Caco-2 (cell line): Measurements from ENCODE around the gene ARHGEF4. TPM values are rescaled to one million over a fixed set of nuclear protein-coding genes. Genes with fewer than 3 reads are reported as not detected.

Experiments used
- BruUV-seq: library from RNA; stranded (reverse); fragments of 400-500 nt; replicated peaks from 2 replicates; lab custom pipeline; 2021; lab: Mats Ljungman, UMichigan
- CTCF ChIA-PET: fragments of 300-600 bp; sonication (Branson Sonifier 250); formaldehyde crosslinking; loops from one replicate; lab custom pipeline; 2022; ENCODE audit warnings: antibody characterized with exemption; lab: Charles Lee
- POLR2A ChIA-PET: fragments of 300-600 bp; sonication (Branson Sonifier 250); formaldehyde crosslinking; loops from one replicate; lab custom pipeline; 2022; ENCODE audit warnings: antibody characterized with exemption; lab: Charles Lee
- DNase-seq, 2 experiments: peaks; one replicate each; pipeline versions ENCODE4 v3.0.0 to v3.0.0-alpha.2; 2020 to 2022
- H3K27me3 ChIP-seq: replicated peaks from 2 replicates; pipeline ENCODE4 v1.6.0; 2011; ENCODE audit warnings: low read length; ENCODE audit not compliant: control insufficient read depth, insufficient read depth
- H3K36me3 ChIP-seq: 2 replicates; pipeline ENCODE4 v1.5.1; 2011; ENCODE audit warnings: low read length; ENCODE audit not compliant: control insufficient read depth, insufficient read depth
- H3K4me1 ChIP-seq: fragments of 250-450 bp; sonication (Bioruptor Pico); 2 replicates; pipeline ENCODE4 v1.5.1; 2020; ENCODE audit warnings: mild to moderate bottlenecking
- H3K4me3 ChIP-seq: 2 replicates; pipeline ENCODE4 v1.5.1; 2011; ENCODE audit warnings: low read depth, mild to moderate bottlenecking, control low read depth, low read length
- H3K9me3 ChIP-seq: fragments of 250-450 bp; sonication (Bioruptor Pico); 2 replicates; pipeline ENCODE4 v1.5.1; 2020; ENCODE audit warnings: mild to moderate bottlenecking, moderate library complexity
- H3K27ac Mint-ChIP-seq: one replicate; pipeline ENCODE4 v1.8.0; 2022; ENCODE audit warnings: mixed read lengths; ENCODE audit not compliant: unreplicated experiment
- H3K27me3 Mint-ChIP-seq: one replicate; pipeline ENCODE4 v1.8.0; 2022; ENCODE audit warnings: mixed read lengths; ENCODE audit not compliant: insufficient read depth, unreplicated experiment
- H3K36me3 Mint-ChIP-seq: one replicate; pipeline ENCODE4 v1.8.0; 2022; ENCODE audit warnings: mild to moderate bottlenecking, mixed read lengths; ENCODE audit not compliant: insufficient read depth, unreplicated experiment
- H3K4me1 Mint-ChIP-seq: one replicate; pipeline ENCODE4 v1.8.0; 2022; ENCODE audit warnings: low read depth, mixed read lengths; ENCODE audit not compliant: unreplicated experiment
- H3K4me3 Mint-ChIP-seq: one replicate; pipeline ENCODE4 v1.8.0; 2022; ENCODE audit warnings: mild to moderate bottlenecking, moderate library complexity, mixed read lengths; ENCODE audit not compliant: unreplicated experiment
- H3K9me3 Mint-ChIP-seq: one replicate; pipeline ENCODE4 v1.8.0; 2022; ENCODE audit warnings: mixed read lengths; ENCODE audit not compliant: unreplicated experiment
- intact Hi-C: fragments of 100-400 bp; cut with micrococcal nuclease; formaldehyde crosslinking; loops from one replicate; pipeline ENCODE4 v1.10.0; 2022; ENCODE audit not compliant: unreplicated experiment
- total RNA-seq: library from RNA; stranded (reverse); gene quantifications from 2 replicates; pipeline ENCODE4 v1.2.3, GENCODE V29; 2022
- TF ChIP-seq, protein P1 (sequence below), 2 experiments: fragments of 200-600 bp in 1 of 2; IDR thresholded peaks; 1 replicate in 1 of 2; 2 replicates in 1 of 2; pipeline versions ENCODE4 v1.5.1 to v1.8.0; 2011 to 2022; ENCODE audit warnings: antibody characterized with exemption in 1 of 2, control low read depth in 1 of 2, inconsistent platforms in 1 of 2, low read depth in 1 of 2, low read length in 1 of 2, mild to moderate bottlenecking in 1 of 2, moderate library complexity in 1 of 2; ENCODE audit not compliant: insufficient read depth in 1 of 2, severe bottlenecking in 1 of 2, unreplicated experiment in 1 of 2

ARHGEF4 gene
- total RNA-seq, 1 experiment from 2014 or later: 1.8 TPM

DNA sequence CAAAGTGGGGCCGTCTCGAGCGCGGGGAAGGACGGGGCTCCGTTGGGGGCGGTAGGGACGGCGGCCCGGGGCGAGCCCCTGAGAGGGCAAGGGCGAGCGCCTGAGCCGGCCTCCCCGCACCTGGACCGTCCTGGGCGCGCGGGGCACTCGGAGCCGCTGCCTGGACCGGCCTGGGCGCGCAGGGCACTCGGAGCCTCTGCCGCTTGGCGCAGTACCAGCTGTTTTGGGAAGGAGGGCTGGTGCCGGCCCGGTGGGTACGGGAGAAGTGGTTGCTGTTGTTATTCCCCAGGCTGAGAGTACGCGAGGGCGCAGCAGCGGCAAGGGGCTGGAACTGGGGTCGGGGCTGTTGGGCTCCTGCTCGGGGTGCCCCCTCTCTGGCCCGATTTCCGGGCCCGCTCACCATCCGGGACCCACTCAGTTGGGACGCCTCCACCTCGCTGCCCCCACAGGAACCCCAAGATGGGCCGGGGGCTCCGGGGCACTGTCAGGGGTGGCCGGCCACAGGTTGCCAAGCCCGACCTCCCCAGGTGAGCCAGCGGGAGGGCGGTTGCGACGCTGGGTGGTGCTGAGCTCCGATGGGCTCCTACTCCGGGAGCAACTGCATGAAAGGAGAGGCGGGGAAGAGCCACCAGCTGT is 579 bp downstream of the ARHGEF4 start:
- H3K9me3 ChIP-seq: no peaks in the 10 kb centered on the region
- ChIA-PET CTCF (no interaction called here), POLR2A (no interaction called here)
- no TSS peak for BruUV-seq
- TF ChIP-seq, protein P1, sequence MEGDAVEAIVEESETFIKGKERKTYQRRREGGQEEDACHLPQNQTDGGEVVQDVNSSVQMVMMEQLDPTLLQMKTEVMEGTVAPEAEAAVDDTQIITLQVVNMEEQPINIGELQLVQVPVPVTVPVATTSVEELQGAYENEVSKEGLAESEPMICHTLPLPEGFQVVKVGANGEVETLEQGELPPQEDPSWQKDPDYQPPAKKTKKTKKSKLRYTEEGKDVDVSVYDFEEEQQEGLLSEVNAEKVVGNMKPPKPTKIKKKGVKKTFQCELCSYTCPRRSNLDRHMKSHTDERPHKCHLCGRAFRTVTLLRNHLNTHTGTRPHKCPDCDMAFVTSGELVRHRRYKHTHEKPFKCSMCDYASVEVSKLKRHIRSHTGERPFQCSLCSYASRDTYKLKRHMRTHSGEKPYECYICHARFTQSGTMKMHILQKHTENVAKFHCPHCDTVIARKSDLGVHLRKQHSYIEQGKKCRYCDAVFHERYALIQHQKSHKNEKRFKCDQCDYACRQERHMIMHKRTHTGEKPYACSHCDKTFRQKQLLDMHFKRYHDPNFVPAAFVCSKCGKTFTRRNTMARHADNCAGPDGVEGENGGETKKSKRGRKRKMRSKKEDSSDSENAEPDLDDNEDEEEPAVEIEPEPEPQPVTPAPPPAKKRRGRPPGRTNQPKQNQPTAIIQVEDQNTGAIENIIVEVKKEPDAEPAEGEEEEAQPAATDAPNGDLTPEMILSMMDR (IDR thresholded peaks at IDR 0.05; ENCODE audit: insufficient read depth in 1 of 2, low read depth in 1 of 2, low read length in 1 of 2, severe bottlenecking in 1 of 2, unreplicated experiment in 1 of 2): no peak
- no peak for DNase-seq
- H3K36me3 ChIP-seq: no peaks in the 10 kb centered on the region
- peaks cover 3% of the 10 kb centered on the region for H3K27me3 Mint-ChIP-seq
- H3K27me3 ChIP-seq: peaks cover 1% of the 10 kb centered on the region; the same call in 1 of the 2 replicates
- H3K9me3 Mint-ChIP-seq: no peaks in the 10 kb centered on the region
- intact Hi-C loops: no loop called here
- peak overlapping the region; percentile 64 for H3K4me3 Mint-ChIP-seq
- H3K27ac Mint-ChIP-seq: no peak overlapping the region
- H3K4me1 Mint-ChIP-seq: no peaks in the 10 kb centered on the region
- H3K4me3 ChIP-seq: peak overlapping the region; percentile 49
- no peaks in the 10 kb centered on the region for H3K36me3 Mint-ChIP-seq
- H3K4me1 ChIP-seq: peaks cover 11% of the 10 kb centered on the region; the same call in 1 of the 2 replicates

DNA sequence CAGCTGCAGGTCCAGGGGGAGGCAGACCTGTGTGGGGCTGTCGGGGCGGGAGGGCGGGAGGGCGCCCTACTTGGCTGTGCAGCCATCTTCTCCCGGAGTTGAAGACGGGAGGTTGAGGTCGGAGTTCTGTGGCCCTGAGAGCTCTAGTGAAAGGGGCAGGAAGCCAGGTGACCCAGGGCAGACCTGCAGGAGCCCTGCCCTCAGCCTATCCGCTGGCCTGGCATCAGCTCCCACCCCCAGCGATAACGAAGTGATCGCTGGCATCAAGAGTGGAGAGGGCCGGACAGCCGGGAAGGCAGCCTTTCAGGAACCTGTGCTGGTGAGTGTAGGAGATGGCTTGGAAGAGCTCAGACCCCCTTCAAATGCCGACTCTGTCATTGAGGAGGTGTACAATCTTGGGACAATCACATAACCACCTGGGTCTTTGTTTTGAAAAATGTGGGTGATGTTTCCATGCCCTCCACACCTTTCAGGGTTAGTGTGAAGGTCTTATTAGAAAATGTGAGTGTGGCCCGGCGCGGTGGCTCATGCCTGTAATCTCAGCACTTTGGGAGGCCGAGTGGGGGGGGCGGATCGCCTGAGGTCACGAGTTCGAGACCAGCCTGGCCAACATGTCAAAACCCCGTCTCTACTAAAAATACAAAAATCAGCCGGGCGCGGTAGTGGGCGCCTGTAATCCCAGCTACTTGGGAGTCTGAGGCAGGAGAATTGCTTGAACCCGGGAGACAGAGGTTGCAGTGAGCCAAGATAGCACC is 1.3 kb downstream of the ARHGEF4 start:
- Histone ChIP-seq H3K9me3 (no peaks in the 10 kb centered on the region), H3K4me1 (peaks cover 11% of the 10 kb centered on the region; the same call in 1 of the 2 replicates), H3K36me3 (no peaks in the 10 kb centered on the region), H3K4me3 (no peak overlapping the region), H3K27me3 (peaks cover 1% of the 10 kb centered on the region; the same call in 1 of the 2 replicates)
- BruUV-seq: no TSS peak
- Mint-ChIP-seq H3K36me3 (no peaks in the 10 kb centered on the region), H3K9me3 (no peaks in the 10 kb centered on the region), H3K4me1 (no peaks in the 10 kb centered on the region), H3K27ac (no peak overlapping the region), H3K4me3 (peak overlapping the region; percentile 64), H3K27me3 (peaks cover 3% of the 10 kb centered on the region)
- TF ChIP-seq, protein P1 (IDR thresholded peaks at IDR 0.05; ENCODE audit: insufficient read depth in 1 of 2, low read depth in 1 of 2, low read length in 1 of 2, severe bottlenecking in 1 of 2, unreplicated experiment in 1 of 2): no peak
- no peak for DNase-seq
- intact Hi-C loops: no loop called here
- ChIA-PET POLR2A (no interaction called here), CTCF (no interaction called here)

DNA sequence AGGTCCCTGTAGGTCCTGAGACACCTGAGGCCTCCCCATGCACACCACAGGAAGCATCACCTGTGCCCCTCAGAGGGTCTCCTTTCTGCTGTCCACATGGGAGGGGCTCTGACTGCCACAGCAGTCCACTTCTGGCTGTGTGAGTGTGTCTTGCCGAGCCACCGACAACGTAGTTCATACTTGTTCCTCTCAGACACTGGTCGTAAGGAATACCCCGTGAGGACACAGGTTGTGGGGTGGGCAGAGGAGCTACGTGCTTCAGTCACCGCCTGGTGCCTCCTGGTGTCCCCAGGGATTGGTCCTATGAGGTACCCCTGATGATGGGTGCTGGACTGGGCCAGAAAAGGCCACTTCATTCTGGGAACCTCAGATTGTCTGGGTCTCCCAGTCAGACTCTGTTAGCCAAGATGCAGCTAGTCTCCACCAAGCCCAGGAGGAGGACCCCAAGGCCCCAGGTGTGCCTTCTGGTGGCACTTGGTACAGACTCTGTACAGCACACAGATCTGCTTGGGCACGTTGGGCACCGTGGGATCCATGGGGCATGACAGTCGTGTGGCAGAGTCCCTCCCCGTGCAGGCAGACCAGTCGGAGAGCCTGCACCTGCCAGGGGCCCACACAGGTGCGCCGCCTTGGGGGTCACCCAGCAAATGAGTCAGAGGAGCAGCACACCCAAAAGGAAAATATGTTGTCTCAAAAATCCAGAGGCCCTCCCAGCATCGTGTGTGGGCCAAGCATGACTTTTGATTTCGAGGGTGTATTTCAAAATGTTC is 2.5 kb downstream of the ARHGEF4 start:
- no peaks in the 10 kb centered on the region for H3K9me3 ChIP-seq
- intact Hi-C loops: no loop called here
- no peak overlapping the region for H3K27ac Mint-ChIP-seq
- H3K27me3 Mint-ChIP-seq: peaks cover 3% of the 10 kb centered on the region
- ChIA-PET POLR2A (no interaction called here), CTCF (no interaction called here)
- no peak overlapping the region for H3K4me3 ChIP-seq
- TF ChIP-seq, protein P1 (IDR thresholded peaks at IDR 0.05; ENCODE audit: insufficient read depth in 1 of 2, low read depth in 1 of 2, low read length in 1 of 2, severe bottlenecking in 1 of 2, unreplicated experiment in 1 of 2): no peak
- peaks cover 1% of the 10 kb centered on the region; the same call in 1 of the 2 replicates for H3K27me3 ChIP-seq
- H3K36me3 ChIP-seq: no peaks in the 10 kb centered on the region
- peaks cover 11% of the 10 kb centered on the region; the same call in 1 of the 2 replicates for H3K4me1 ChIP-seq
- no peaks in the 10 kb centered on the region for H3K4me1 Mint-ChIP-seq
- H3K4me3 Mint-ChIP-seq: no peak overlapping the region
- DNase-seq: no peak
- H3K36me3 Mint-ChIP-seq: no peaks in the 10 kb centered on the region
- no peaks in the 10 kb centered on the region for H3K9me3 Mint-ChIP-seq
- no TSS peak for BruUV-seq
